A549 (cell line): ENCODE data around the gene KLRF1. TPM values are rescaled to one million over a fixed set of nuclear protein-coding genes. Genes with fewer than 3 reads are reported as not detected.
"Not testable (repeated sequence)": the region's sequence is repeated elsewhere in the genome, so short reads cannot be mapped to it uniquely, and the experiment has no call there.

ENCODE experiments used
- ATAC-seq, 2 experiments: fragments of 200-7000 bp in 1 of 2; fragments of >200 bp in 1 of 2; cut with Nextera tagmentation in 1 of 2; cut with Tn5 transposase in 1 of 2; 3 replicates each; pipeline versions ENCODE4 v1.8.0 to v1.9.1; 2018 to 2020; ENCODE audit warnings: mild to moderate bottlenecking in 1 of 2, moderate library complexity in 1 of 2
- CTCF ChIA-PET: fragments of 300-600 bp; sonication (Branson Sonifier 250); formaldehyde crosslinking; extraction: SDS; loops from one replicate; lab custom pipeline; 2021; ENCODE audit warnings: antibody characterized with exemption, inconsistent platforms; lab: Yijun Ruan, JAX
- POLR2A ChIA-PET: fragments of 350-600 bp; formaldehyde crosslinking; extraction: SDS; loops from one replicate; lab custom pipeline; 2021; ENCODE audit warnings: antibody characterized with exemption, inconsistent platforms; lab: Yijun Ruan, JAX
- DNase-seq, 2 experiments: peaks; one replicate each; pipeline versions ENCODE4 v3.0.0 to v3.0.0-alpha.2; 2011 to 2016; ENCODE audit warnings: low read depth in 1 of 2, low spot score in 1 of 2
- FAIRE-seq: peaks from 2 replicates; lab custom pipeline; 2011; peaks lifted over from hg19 to GRCh38; lab: Jason Lieb, UNC
- H3K27ac ChIP-seq, 2 experiments: fragments of >200 bp; sonication (Bioruptor Twin); formaldehyde crosslinking; 3 replicates each; pipeline ENCODE4 v1.5.1; 2016 to 2017
- H3K4me1 ChIP-seq: fragments of >200 bp; sonication (Bioruptor Twin); formaldehyde crosslinking; 3 replicates; pipeline ENCODE4 v1.6.1; 2016
- H3K4me2 ChIP-seq: fragments of >200 bp; sonication (Bioruptor Twin); formaldehyde crosslinking; 3 replicates; pipeline ENCODE4 v1.6.1; 2016
- H3K4me3 ChIP-seq: fragments of >200 bp; sonication (Bioruptor Twin); formaldehyde crosslinking; 3 replicates; pipeline ENCODE4 v1.5.1; 2016
- H3K9me3 ChIP-seq: fragments of >200 bp; sonication (Bioruptor Twin); formaldehyde crosslinking; 3 replicates; pipeline ENCODE4 v1.6.1; 2016
- CBX2 ChIP-seq: fragments of 200-600 bp; sonication (generic); IDR thresholded peaks from 2 replicates; pipeline ENCODE4 v1.6.1; 2016; ENCODE audit warnings: low read depth, mild to moderate bottlenecking, borderline replicate concordance
- CEBPB ChIP-seq, 2 experiments: fragments of >200 bp in 1 of 2; sonication (Bioruptor Twin) in 1 of 2; formaldehyde crosslinking in 1 of 2; IDR thresholded peaks; 2 replicates each; pipeline ENCODE4 v1.6.1; 2012 to 2016
- EP300 ChIP-seq, 2 experiments: fragments of >200 bp; sonication (Bioruptor Twin); formaldehyde crosslinking; IDR thresholded peaks; 2 replicates in 1 of 2; 3 replicates in 1 of 2; pipeline ENCODE4 v1.6.1; 2016 to 2017
- HDAC2 ChIP-seq: fragments of 200-600 bp; sonication (generic); IDR thresholded peaks from 2 replicates; pipeline ENCODE4 v1.6.1; 2016
- JUN ChIP-seq, 2 experiments: fragments of >200 bp; sonication (Bioruptor Twin); formaldehyde crosslinking; IDR thresholded peaks; 2 replicates in 1 of 2; 3 replicates in 1 of 2; pipeline ENCODE4 v1.6.1; 2016 to 2017
- JUNB ChIP-seq: fragments of >200 bp; sonication (Bioruptor Twin); formaldehyde crosslinking; IDR thresholded peaks from 2 replicates; pipeline ENCODE4 v1.6.1; 2016
- MAFK ChIP-seq: fragments of 450-650 bp; IDR thresholded peaks from 2 replicates; pipeline ENCODE4 v1.6.1; 2014; ENCODE audit not compliant: partially characterized antibody
- MYC ChIP-seq: IDR thresholded peaks from 2 replicates; pipeline ENCODE4 v1.6.1; 2012; ENCODE audit warnings: mild to moderate bottlenecking, inconsistent platforms, low read length, improper control_type of control experiment, borderline replicate concordance
- NPAS2 ChIP-seq: fragments of 250-450 bp; sonication (Bioruptor Pico); IDR thresholded peaks from 2 replicates; pipeline ENCODE4 v1.8.0; 2022; ENCODE audit warnings: mild to moderate bottlenecking, moderate library complexity, borderline replicate concordance
- NR3C1 ChIP-seq: fragments of >200 bp; sonication (Bioruptor Twin); formaldehyde crosslinking; IDR thresholded peaks from 3 replicates; pipeline ENCODE4 v1.6.1; 2017
- PBX3 ChIP-seq: IDR thresholded peaks from 2 replicates; pipeline ENCODE4 v1.6.1; 2012
- POLR2A ChIP-seq: IDR thresholded peaks from 2 replicates; pipeline ENCODE4 v1.6.1; 2012; ENCODE audit warnings: mild to moderate bottlenecking, low read length
- RAD21 ChIP-seq, 2 experiments: fragments of >200 bp in 1 of 2; sonication (Bioruptor Twin) in 1 of 2; formaldehyde crosslinking in 1 of 2; IDR thresholded peaks in 1 of 2; conservative IDR thresholded peaks in 1 of 2; 2 replicates in 1 of 2; 3 replicates in 1 of 2; pipeline ENCODE4 v1.6.1; 2012 to 2018; ENCODE audit warnings: inconsistent platforms in 1 of 2
- SREBF2 ChIP-seq: fragments of 450-650 bp; IDR thresholded peaks from 2 replicates; pipeline ENCODE4 v1.6.1; 2014; ENCODE audit warnings: mild to moderate bottlenecking, moderate library complexity
- TP53 ChIP-seq: fragments of 250-450 bp; sonication (Bioruptor Pico); IDR thresholded peaks from 2 replicates; pipeline ENCODE4 v1.5.0; 2021; ENCODE audit warnings: mild to moderate bottlenecking, moderate library complexity
- ZSCAN20 ChIP-seq: fragments of 250-450 bp; sonication (Bioruptor Pico); IDR thresholded peaks from 2 replicates; pipeline ENCODE4 v1.8.0; 2022; ENCODE audit warnings: mild to moderate bottlenecking, moderate library complexity
- WGBS: methylation state at CpG from one replicate; pipeline ENCODE4 v1.1.6; 2017; ENCODE audit errors: missing lambda C conversion rate; 5-methylcytosine and 5-hydroxymethylcytosine counted together
- polyA plus RNA-seq, 4 experiments: library from polyadenylated mRNA; depleted of rRNA in 3 of 4; stranded (reverse); fragments of >200 nt; fragmentation: RNase III in 1 of 4; extraction: RNeasy Plus Mini Kit Qiagen cat#74134 plus additional on column Dnase treatment in 1 of 4; gene quantifications; 2 replicates in 3 of 4; 3 replicates in 1 of 4; pipeline ENCODE4 v1.2.3, GENCODE V29; 2011 to 2017
- TF ChIP-seq, protein P1 (sequence below): fragments of >200 bp; sonication (Bioruptor Twin); formaldehyde crosslinking; IDR thresholded peaks from 3 replicates; pipeline ENCODE4 v1.5.1; 2016
- TF ChIP-seq, protein P2 (sequence below): fragments of 250-450 bp; sonication (Bioruptor Pico); IDR thresholded peaks from 2 replicates; pipeline ENCODE4 v1.5.0; 2020; ENCODE audit warnings: low read depth, mild to moderate bottlenecking, moderate library complexity
- TF ChIP-seq, protein P3 (sequence below): fragments of 450-650 bp; IDR thresholded peaks from 2 replicates; pipeline ENCODE4 v1.6.1; 2014; ENCODE audit warnings: antibody characterized with exemption
- TF ChIP-seq, protein P4 (sequence below): IDR thresholded peaks from 2 replicates; pipeline ENCODE4 v1.6.1; 2012; ENCODE audit warnings: low read depth, borderline replicate concordance

Gene KLRF1
- polyA plus RNA-seq, 2 of the 4 experiments (the other 2 are of a cell fraction) = not detected

DNA sequence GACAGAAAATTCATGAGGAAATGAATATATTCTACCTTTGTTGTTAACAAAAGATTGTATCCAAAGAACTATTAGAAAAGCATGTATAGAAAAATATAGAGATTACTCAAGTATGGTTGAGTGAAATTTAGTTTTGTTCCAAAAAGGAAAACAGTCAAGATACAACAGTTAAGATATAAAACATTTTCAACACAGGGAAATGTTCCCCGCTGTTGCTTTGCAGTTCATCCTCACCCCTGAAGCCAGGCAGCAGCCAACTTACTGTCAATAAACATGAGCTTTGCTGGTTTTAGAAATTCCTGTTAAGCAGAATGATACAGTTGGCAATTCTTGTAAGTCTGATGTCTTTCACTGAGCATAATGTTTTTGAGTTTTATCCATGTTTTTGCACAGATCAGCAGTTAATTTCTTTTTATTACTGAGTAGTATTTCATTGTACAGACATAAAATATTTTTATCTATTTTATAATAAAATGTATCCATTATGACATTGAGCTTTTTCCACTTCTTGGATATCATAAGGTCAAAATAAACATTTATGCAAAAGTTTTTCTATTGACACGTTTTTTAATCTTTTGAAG lies 43.1 kb downstream of the KLRF1 start:
- H3K27ac ChIP-seq = peak overlapping the region in 1 of 2 experiments; percentile 43; a peak in 2 of 6 replicates
- no peaks in the 10 kb centered on the region for H3K4me1 ChIP-seq
- 68% methylated on average over 2 of the region's 2 CpGs for WGBS
- CTCF ChIA-PET = interaction anchor here (0.6 kb wide), 1 partner anchor 494 kb away, joined by 3 read pairs; no protein-coding TSS in a partner anchor
- ATAC-seq (no peak), FAIRE-seq (no peak), DNase-seq (no peak)
- peak overlapping the region; percentile 76 for H3K4me2 ChIP-seq
- peak overlapping the region; percentile 39; the same call in 2 of the 3 replicates for H3K4me3 ChIP-seq
- POLR2A ChIA-PET = no interaction called here
- H3K9me3 ChIP-seq = no peaks in the 10 kb centered on the region
- peak; percentile 78 for TF ChIP-seq MAFK
- no peak for TF ChIP-seq MYC

DNA sequence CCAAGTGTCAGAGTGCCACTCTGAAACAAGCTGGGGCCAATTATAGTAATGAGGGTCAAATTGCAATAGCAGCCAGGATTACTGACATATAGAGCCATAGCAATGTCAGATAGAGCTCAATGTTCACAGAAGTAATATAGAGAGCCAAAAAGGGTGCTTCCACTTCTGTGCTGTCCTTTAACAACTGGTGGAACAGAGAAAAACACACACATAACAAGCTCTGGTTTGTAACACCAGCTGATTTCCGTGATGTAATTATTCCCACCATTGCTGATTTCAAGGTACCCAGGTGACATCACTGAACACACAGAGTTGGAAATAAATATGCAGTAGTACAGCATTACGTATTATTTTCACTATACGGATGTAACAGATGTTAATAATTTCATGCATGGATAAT lies 44.9 kb downstream of the KLRF1 start:
- CTCF ChIA-PET = no interaction called here
- H3K4me1 ChIP-seq = no peaks in the 10 kb centered on the region
- POLR2A ChIA-PET = no interaction called here
- no peak overlapping the region for H3K4me3 ChIP-seq
- WGBS = 80% methylated on average over 3 of the region's 3 CpGs
- H3K9me3 ChIP-seq = no peaks in the 10 kb centered on the region
- ATAC-seq = peak in 1 of 2 experiments; percentile 30; a peak in 1 of 6 replicates
- no peak for FAIRE-seq
- TF ChIP-seq JUNB (no peak), JUN (IDR thresholded peaks at IDR 0.05) (no peak), EP300 (IDR thresholded peaks at IDR 0.05) (no peak), ZSCAN20 (CRISPR knock-in tag) (no peak)
- DNase-seq = no peak
- no peak overlapping the region for H3K4me2 ChIP-seq
- no peak overlapping the region for H3K27ac ChIP-seq

- ATAC-seq = no peak
Observed at GRCh38 chr12:9872742-9873141, 45.5 kb downstream of the KLRF1 start.

GRCh38 chr12:9876120-9876519 lies 48.8 kb downstream of the KLRF1 start:
- CTCF ChIA-PET, FAIRE-seq, POLR2A ChIA-PET: not testable (repeated sequence)

More at GRCh38 chr12:9872742-9873141, 45.5 kb downstream of the KLRF1 start:
- ChIA-PET CTCF (no interaction called here), POLR2A (no interaction called here)
- TF ChIP-seq TP53 (CRISPR knock-in tag) = no peak
- TF ChIP-seq, protein P1, sequence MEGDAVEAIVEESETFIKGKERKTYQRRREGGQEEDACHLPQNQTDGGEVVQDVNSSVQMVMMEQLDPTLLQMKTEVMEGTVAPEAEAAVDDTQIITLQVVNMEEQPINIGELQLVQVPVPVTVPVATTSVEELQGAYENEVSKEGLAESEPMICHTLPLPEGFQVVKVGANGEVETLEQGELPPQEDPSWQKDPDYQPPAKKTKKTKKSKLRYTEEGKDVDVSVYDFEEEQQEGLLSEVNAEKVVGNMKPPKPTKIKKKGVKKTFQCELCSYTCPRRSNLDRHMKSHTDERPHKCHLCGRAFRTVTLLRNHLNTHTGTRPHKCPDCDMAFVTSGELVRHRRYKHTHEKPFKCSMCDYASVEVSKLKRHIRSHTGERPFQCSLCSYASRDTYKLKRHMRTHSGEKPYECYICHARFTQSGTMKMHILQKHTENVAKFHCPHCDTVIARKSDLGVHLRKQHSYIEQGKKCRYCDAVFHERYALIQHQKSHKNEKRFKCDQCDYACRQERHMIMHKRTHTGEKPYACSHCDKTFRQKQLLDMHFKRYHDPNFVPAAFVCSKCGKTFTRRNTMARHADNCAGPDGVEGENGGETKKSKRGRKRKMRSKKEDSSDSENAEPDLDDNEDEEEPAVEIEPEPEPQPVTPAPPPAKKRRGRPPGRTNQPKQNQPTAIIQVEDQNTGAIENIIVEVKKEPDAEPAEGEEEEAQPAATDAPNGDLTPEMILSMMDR = no peak
- no peak for TF ChIP-seq SREBF2
- TF ChIP-seq NR3C1 = no peak
- TF ChIP-seq, protein P2, sequence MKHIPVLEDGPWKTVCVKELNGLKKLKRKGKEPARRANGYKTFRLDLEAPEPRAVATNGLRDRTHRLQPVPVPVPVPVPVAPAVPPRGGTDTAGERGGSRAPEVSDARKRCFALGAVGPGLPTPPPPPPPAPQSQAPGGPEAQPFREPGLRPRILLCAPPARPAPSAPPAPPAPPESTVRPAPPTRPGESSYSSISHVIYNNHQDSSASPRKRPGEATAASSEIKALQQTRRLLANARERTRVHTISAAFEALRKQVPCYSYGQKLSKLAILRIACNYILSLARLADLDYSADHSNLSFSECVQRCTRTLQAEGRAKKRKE (CRISPR knock-in tag) = no peak
- TF ChIP-seq PBX3 = no peak
- TF ChIP-seq, protein P3, sequence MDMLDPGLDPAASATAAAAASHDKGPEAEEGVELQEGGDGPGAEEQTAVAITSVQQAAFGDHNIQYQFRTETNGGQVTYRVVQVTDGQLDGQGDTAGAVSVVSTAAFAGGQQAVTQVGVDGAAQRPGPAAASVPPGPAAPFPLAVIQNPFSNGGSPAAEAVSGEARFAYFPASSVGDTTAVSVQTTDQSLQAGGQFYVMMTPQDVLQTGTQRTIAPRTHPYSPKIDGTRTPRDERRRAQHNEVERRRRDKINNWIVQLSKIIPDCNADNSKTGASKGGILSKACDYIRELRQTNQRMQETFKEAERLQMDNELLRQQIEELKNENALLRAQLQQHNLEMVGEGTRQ = no peak
- TF ChIP-seq RAD21 (conservative IDR thresholded peaks at IDR 0.05 in 1 of 2, IDR thresholded peaks at IDR 0.05 in 1 of 2) = no peak
- no peak for TF ChIP-seq NPAS2 (CRISPR knock-in tag)
- TF ChIP-seq, protein P4, sequence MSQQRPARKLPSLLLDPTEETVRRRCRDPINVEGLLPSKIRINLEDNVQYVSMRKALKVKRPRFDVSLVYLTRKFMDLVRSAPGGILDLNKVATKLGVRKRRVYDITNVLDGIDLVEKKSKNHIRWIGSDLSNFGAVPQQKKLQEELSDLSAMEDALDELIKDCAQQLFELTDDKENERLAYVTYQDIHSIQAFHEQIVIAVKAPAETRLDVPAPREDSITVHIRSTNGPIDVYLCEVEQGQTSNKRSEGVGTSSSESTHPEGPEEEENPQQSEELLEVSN = no peak
- no peak for TF ChIP-seq POLR2A
- TF ChIP-seq CBX2 = no peak
- TF ChIP-seq CEBPB (IDR thresholded peaks at IDR 0.05) = no peak
- TF ChIP-seq HDAC2 = no peak
- no peaks in the 10 kb centered on the region for H3K4me1 ChIP-seq
- no peak for DNase-seq
- no peak overlapping the region for H3K4me3 ChIP-seq
- no peak for FAIRE-seq
- H3K9me3 ChIP-seq = no peaks in the 10 kb centered on the region
- no peak overlapping the region for H3K4me2 ChIP-seq
- 85% methylated on average over 11 of the region's 11 CpGs for WGBS
- no peak overlapping the region for H3K27ac ChIP-seq

More at GRCh38 chr12:9876120-9876519, 48.8 kb downstream of the KLRF1 start:
- H3K9me3 ChIP-seq, DNase-seq, H3K4me2 ChIP-seq, H3K4me1 ChIP-seq, H3K4me3 ChIP-seq, H3K27ac ChIP-seq, ATAC-seq: not testable (repeated sequence)
- 88% methylated on average over 17 of the region's 26 CpGs for WGBS
